Esophagus squamous epithelium (tissue), 4 donors: ENCODE data around the gene IMMP2L.

Experiments used
- POLR2A ChIP-seq, 4 donors: fragments of 450-650 bp; IDR thresholded peaks; one replicate each; pipeline ENCODE4 v1.6.1; 2017; ENCODE audit warnings: antibody characterized with exemption in 4 of 4, mild to moderate bottlenecking in 4 of 4, moderate library complexity in 3 of 4
- TF ChIP-seq, protein P1 (sequence below), 6 experiments: fragments of 450-650 bp in 4 of 6; fragments of 200-600 bp in 2 of 6; sonication (generic) in 2 of 6; IDR thresholded peaks; one replicate each; pipeline ENCODE4 v1.5.1; 2016 to 2019; ENCODE audit warnings: antibody characterized with exemption in 6 of 6, mild to moderate bottlenecking in 4 of 6, moderate library complexity in 4 of 6

DNA sequence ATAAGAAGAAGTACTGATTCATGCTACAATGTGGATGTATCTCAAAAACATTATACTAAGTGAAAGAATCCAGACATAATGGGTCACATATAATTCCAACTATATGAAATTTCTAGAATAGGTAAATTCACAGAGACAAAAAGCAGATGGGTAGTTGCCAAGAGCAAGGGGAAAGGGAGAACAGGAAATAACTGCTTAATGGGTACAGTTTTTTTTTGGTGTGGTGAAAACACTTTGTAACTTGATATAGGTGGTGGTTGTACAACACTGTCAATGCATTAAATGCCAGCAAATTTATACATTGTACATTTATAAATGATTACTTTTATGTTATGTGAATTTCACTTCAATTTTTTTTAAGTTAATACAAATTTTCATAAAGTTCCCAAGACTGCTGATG is 490.7 kb downstream of the IMMP2L start:
- TF ChIP-seq, protein P1, sequence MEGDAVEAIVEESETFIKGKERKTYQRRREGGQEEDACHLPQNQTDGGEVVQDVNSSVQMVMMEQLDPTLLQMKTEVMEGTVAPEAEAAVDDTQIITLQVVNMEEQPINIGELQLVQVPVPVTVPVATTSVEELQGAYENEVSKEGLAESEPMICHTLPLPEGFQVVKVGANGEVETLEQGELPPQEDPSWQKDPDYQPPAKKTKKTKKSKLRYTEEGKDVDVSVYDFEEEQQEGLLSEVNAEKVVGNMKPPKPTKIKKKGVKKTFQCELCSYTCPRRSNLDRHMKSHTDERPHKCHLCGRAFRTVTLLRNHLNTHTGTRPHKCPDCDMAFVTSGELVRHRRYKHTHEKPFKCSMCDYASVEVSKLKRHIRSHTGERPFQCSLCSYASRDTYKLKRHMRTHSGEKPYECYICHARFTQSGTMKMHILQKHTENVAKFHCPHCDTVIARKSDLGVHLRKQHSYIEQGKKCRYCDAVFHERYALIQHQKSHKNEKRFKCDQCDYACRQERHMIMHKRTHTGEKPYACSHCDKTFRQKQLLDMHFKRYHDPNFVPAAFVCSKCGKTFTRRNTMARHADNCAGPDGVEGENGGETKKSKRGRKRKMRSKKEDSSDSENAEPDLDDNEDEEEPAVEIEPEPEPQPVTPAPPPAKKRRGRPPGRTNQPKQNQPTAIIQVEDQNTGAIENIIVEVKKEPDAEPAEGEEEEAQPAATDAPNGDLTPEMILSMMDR (IDR thresholded peaks at IDR 0.05): no peak
- TF ChIP-seq POLR2A (IDR thresholded peaks at IDR 0.05): no peak
